GM12878 (cell line): ENCODE data around the gene SYT4. TPM values are rescaled to one million over a fixed set of nuclear protein-coding genes. Genes with fewer than 3 reads are reported as not detected.

ENCODE experiments used
- ATAC-seq: fragments of 200-7000 bp; cut with Tn5 transposase; 3 replicates; pipeline ENCODE4 v1.9.1; 2020; ENCODE audit warnings: mild to moderate bottlenecking, moderate library complexity
- BruUV-seq: library from RNA; stranded (reverse); fragments of 400-500 nt; replicated peaks from 2 replicates; lab custom pipeline; 2021; lab: Mats Ljungman, UMichigan
- CTCF ChIA-PET: fragments of 300-600 bp; sonication (Branson Sonifier 250); formaldehyde crosslinking; extraction: SDS; loops from one replicate; lab custom pipeline; 2021; ENCODE audit warnings: inconsistent platforms; lab: Yijun Ruan, JAX
- POLR2A ChIA-PET: fragments of 350-600 bp; formaldehyde crosslinking; extraction: SDS; loops from one replicate; lab custom pipeline; 2021; ENCODE audit warnings: inconsistent platforms; lab: Charles Lee
- RAD21 ChIA-PET: fragments of 300-600 bp; sonication (Branson Sonifier 250); formaldehyde crosslinking; loops from one replicate; lab custom pipeline; 2023; ENCODE audit warnings: antibody characterized with exemption; ENCODE audit not compliant: unreplicated experiment; lab: Charles Lee
- SMC1A ChIA-PET: fragments of 300-600 bp; sonication (Branson Sonifier 250); formaldehyde crosslinking; loops from one replicate; lab custom pipeline; 2023; ENCODE audit not compliant: unreplicated experiment, uncharacterized antibody; lab: Charles Lee
- DNase-seq: peaks from one replicate; pipeline ENCODE4 v3.0.0-alpha.2; 2011; ENCODE audit warnings: low read depth, low spot score
- FAIRE-seq: peaks from 3 replicates; lab custom pipeline; 2011; peaks lifted over from hg19 to GRCh38; lab: Jason Lieb, UNC
- H2AFZ ChIP-seq: 2 replicates; pipeline ENCODE4 v1.6.0; 2011; ENCODE audit warnings: low read depth, low read length, control low read depth; ENCODE audit not compliant: control insufficient read depth
- H3K27ac ChIP-seq: 2 replicates; pipeline ENCODE4 v1.5.1; 2011; ENCODE audit warnings: control low read depth; ENCODE audit not compliant: control insufficient read depth, insufficient read depth
- H3K27me3 ChIP-seq, 2 experiments: replicated peaks in 1 of 2; 2 replicates each; pipeline versions ENCODE4 v1.6.0 to v1.6.1; 2011; ENCODE audit warnings: low read length in 1 of 2; ENCODE audit not compliant: control insufficient read depth in 2 of 2, insufficient read depth in 2 of 2
- H3K36me3 ChIP-seq, 2 experiments: 2 replicates each; pipeline ENCODE4 v1.5.1; 2011; ENCODE audit warnings: low read length in 1 of 2; ENCODE audit not compliant: control insufficient read depth in 2 of 2, insufficient read depth in 2 of 2
- H3K4me1 ChIP-seq: 2 replicates; pipeline ENCODE4 v1.6.1; 2011; ENCODE audit warnings: mild to moderate bottlenecking, low read length, moderate library complexity, mixed read lengths; ENCODE audit not compliant: control insufficient read depth, insufficient read depth
- H3K4me2 ChIP-seq: 2 replicates; pipeline ENCODE4 v1.6.0; 2011; ENCODE audit warnings: control low read depth; ENCODE audit not compliant: control insufficient read depth, insufficient read depth
- H3K4me3 ChIP-seq: fragments of 200-600 bp; sonication (generic); 2 replicates; pipeline ENCODE4 v1.5.1; 2016
- H3K79me2 ChIP-seq: 2 replicates; pipeline ENCODE4 v1.6.0; 2011; ENCODE audit warnings: low read length; ENCODE audit not compliant: control insufficient read depth, insufficient read depth
- H3K9ac ChIP-seq: 2 replicates; pipeline ENCODE4 v1.8.0; 2011; ENCODE audit warnings: low read length, control low read depth, mixed read lengths; ENCODE audit not compliant: control insufficient read depth, insufficient read depth
- H3K9me3 ChIP-seq: replicated peaks from 3 replicates; pipeline ENCODE4 v1.5.1; 2011; ENCODE audit warnings: mild to moderate bottlenecking, low read length; ENCODE audit not compliant: control insufficient read depth, insufficient read depth
- H4K20me1 ChIP-seq: 2 replicates; pipeline ENCODE4 v1.6.0; 2011; ENCODE audit not compliant: control insufficient read depth, insufficient read depth
- EZH2 ChIP-seq: IDR thresholded peaks from 2 replicates; pipeline ENCODE4 v1.6.1; 2012; ENCODE audit warnings: low read depth, mild to moderate bottlenecking, control low read depth, inconsistent platforms, low read length, borderline replicate concordance; ENCODE audit not compliant: control insufficient read depth
- HCFC1 ChIP-seq: fragments of 150-350 bp; IDR thresholded peaks from 2 replicates; pipeline ENCODE4 v1.6.1; 2014; ENCODE audit warnings: low read length
- JUNB ChIP-seq: IDR thresholded peaks from 2 replicates; pipeline ENCODE4 v1.6.1; 2016; ENCODE audit warnings: antibody characterized with exemption, mild to moderate bottlenecking
- PML ChIP-seq: IDR thresholded peaks from 2 replicates; pipeline ENCODE4 v1.6.1; 2012; ENCODE audit warnings: low read length, inconsistent platforms
- in situ Hi-C: fragments of 300-500 bp; cut with MboI; formaldehyde crosslinking; loops from 9 replicates; pipeline ENCODE4 v1.14.3; 2018; ENCODE audit warnings: mixed read lengths
- intact Hi-C: fragments of 100-400 bp; cut with micrococcal nuclease; formaldehyde crosslinking; loops from one replicate; pipeline ENCODE4 v1.14.2; 2022; ENCODE audit not compliant: unreplicated experiment
- polyA plus RNA-seq, 11 experiments: library from polyadenylated mRNA; depleted of rRNA in 4 of 11; unstranded in 6 of 11; stranded (reverse) in 5 of 11; fragments of >200 nt; fragmentation: Nextera tagmentation in 4 of 11; fragmentation: Illumina TruSeq in 1 of 11; extraction: Ambion mirVana in 4 of 11; extraction: Trizol in 1 of 11; gene quantifications; 1 replicate in 1 of 11; 2 replicates in 10 of 11; pipeline versions ENCODE4 v1.2.1 to v1.2.3, GENCODE V29; 2011 to 2016; ENCODE audit warnings: inconsistent platforms in 2 of 11, missing spikeins in 2 of 11, low read depth in 1 of 11
- total RNA-seq, 4 experiments: library from RNA; depleted of rRNA in 3 of 4; stranded (reverse); fragments of >200 nt in 3 of 4; fragmentation: Illumina TruSeq in 1 of 4; extraction: Trizol in 1 of 4; gene quantifications; 2 replicates each; pipeline versions ENCODE4 v1.2.1 to v1.2.3, GENCODE V29; 2013 to 2021

SYT4 gene
- total and polyA plus RNA-seq, 10 of the 15 experiments (the other 5 are each of a cell fraction or from before 2014, with no cell fraction given), result 0.09 to 0.18 (median 0.11) TPM; not detected in 7

- no peak overlapping the region for H3K9ac ChIP-seq
- ATAC-seq (no peak), FAIRE-seq (no peak), DNase-seq (no peak)
- H3K4me1 ChIP-seq, result no peaks in the 10 kb centered on the region
- in situ Hi-C loops, result no loop called here
- intact Hi-C loops, result no loop called here
- ChIA-PET POLR2A (no interaction called here), RAD21 (no interaction called here), CTCF (no interaction called here), SMC1A (interaction anchor here (1.1 kb wide), 1 partner anchor 51 kb away, joined by 4 read pairs; no protein-coding TSS in a partner anchor)
- TF ChIP-seq EZH2 (no peak), PML (no peak), JUNB (no peak), HCFC1 (no peak)
- no peaks in the 10 kb centered on the region for H3K36me3 ChIP-seq
- no peaks in the 10 kb centered on the region for H3K9me3 ChIP-seq
- H3K4me3 ChIP-seq, result no peak overlapping the region
- no peaks in the 10 kb centered on the region for H3K27me3 ChIP-seq
- no peaks in the 10 kb centered on the region for H3K79me2 ChIP-seq
- no TSS peak for BruUV-seq
- no peaks in the 10 kb centered on the region for H4K20me1 ChIP-seq
- no peak overlapping the region for H3K27ac ChIP-seq
- no peak overlapping the region for H2AFZ ChIP-seq
- H3K4me2 ChIP-seq, result no peak overlapping the region
These were observed 56.6 kb downstream of the SYT4 start for GRCh38 chr18:43220691-43221090.

Other genes starting within 250 kb of the SYT4 start
- gene RIT2, start 161.8 kb downstream of the SYT4 start, total RNA-seq (2014; rRNA removed), result not detected in 2 replicates
- gene RIT2, start 161.8 kb downstream of the SYT4 start, total RNA-seq (2014; rRNA removed; fragmentation: Illumina TruSeq; extraction: Trizol), result not detected in 2 replicates
- not detected in 2 replicates for gene RIT2, start 161.8 kb downstream of the SYT4 start, total RNA-seq (2021)
- gene RIT2, start 161.8 kb downstream of the SYT4 start, polyA plus RNA-seq (2011; rRNA removed), result not detected in 2 replicates
- gene RIT2, start 161.8 kb downstream of the SYT4 start, polyA plus RNA-seq (2014; fragmentation: Illumina TruSeq; extraction: Trizol), result not detected in 2 replicates
- not detected for gene RIT2, start 161.8 kb downstream of the SYT4 start, polyA plus RNA-seq (2014; fragmentation: Nextera tagmentation; extraction: Ambion mirVana)
- not detected in 2 replicates for gene RIT2, start 161.8 kb downstream of the SYT4 start, polyA plus RNA-seq (2014; rRNA removed)
- gene RIT2, start 161.8 kb downstream of the SYT4 start, polyA plus RNA-seq (2016; fragmentation: Nextera tagmentation; extraction: Ambion mirVana), result not detected